Heart right ventricle (tissue), 16 donors: ENCODE measurements around the gene TMEM238. TPM values are rescaled to one million over a fixed set of nuclear protein-coding genes. Genes with fewer than 3 reads are reported as not detected.
A peak's percentile ranks its signal among the peaks of the same experiment; 100 is the strongest.

Experiments used
- ATAC-seq, 8 donors: fragments of 200-7000 bp; cut with Tn5 transposase; one replicate each; pipeline ENCODE4 v1.9.1; 2020; ENCODE audit warnings: mild to moderate bottlenecking in 8 of 8, moderate library complexity in 8 of 8, moderate number of reproducible peaks in 1 of 8
- DNase-seq, 2 donors: peaks; one replicate each; pipeline ENCODE4 v3.0.0-alpha.2; 2020
- H3K27ac ChIP-seq, 10 donors: fragments of 200-600 bp; sonication (generic) in 2 of 10; one replicate each; pipeline versions ENCODE4 v1.5.0 to v1.8.0; 2020 to 2022; ENCODE audit warnings: mild to moderate bottlenecking in 3 of 10
- H3K27me3 ChIP-seq, 7 donors: fragments of 200-600 bp; one replicate each; pipeline ENCODE4 v1.8.0; 2021 to 2022; ENCODE audit warnings: mild to moderate bottlenecking in 2 of 7
- H3K36me3 ChIP-seq, 9 donors: fragments of 200-600 bp; sonication (generic) in 1 of 9; one replicate each; pipeline versions ENCODE4 v1.5.0 to v1.8.0; 2020 to 2022; ENCODE audit warnings: mild to moderate bottlenecking in 2 of 9
- H3K4me1 ChIP-seq, 9 donors: fragments of 200-600 bp; sonication (generic) in 1 of 9; one replicate each; pipeline versions ENCODE4 v1.5.0 to v1.8.0; 2020 to 2022; ENCODE audit warnings: mild to moderate bottlenecking in 4 of 9
- H3K4me3 ChIP-seq, 10 donors: fragments of 200-600 bp; sonication (generic) in 2 of 10; one replicate each; pipeline versions ENCODE4 v1.5.0 to v1.8.0; 2020 to 2022; ENCODE audit warnings: mild to moderate bottlenecking in 7 of 10, moderate library complexity in 2 of 10
- H3K9me3 ChIP-seq, 11 donors: fragments of 200-600 bp in 10 of 11; sonication (generic) in 2 of 11; one replicate each; pipeline versions ENCODE4 v1.5.0 to v1.8.0; 2013 to 2022; ENCODE audit warnings: mild to moderate bottlenecking in 2 of 11, control low read depth in 1 of 11, moderate library complexity in 1 of 11
- WGBS, 2 donors: extraction: QIAGEN DNeasy Blood & Tissue Kit; methylation state at CpG; one replicate each; pipeline ENCODE4 v1.1.7; 2013; ENCODE audit warnings: inconsistent platforms in 1 of 2; 5-methylcytosine and 5-hydroxymethylcytosine counted together
- intact Hi-C, 10 donors: fragments of 100-400 bp; cut with DNase I; formaldehyde crosslinking; loops; one replicate each; pipeline versions ENCODE4 v1.11.1 to v1.14.2; 2022
- polyA plus RNA-seq, 2 donors: library from polyadenylated mRNA; stranded (reverse); fragments of 200-250 nt; gene quantifications; one replicate each; pipeline ENCODE4 v1.2.3, GENCODE V29; 2013
- total RNA-seq, 10 donors: library from RNA; stranded (reverse); fragmentation: NEBNext Ultra II Directional in 3 of 10; extraction: Animal tissue kit (Norgen Biotek cat#: 25700) in 3 of 10; gene quantifications; one replicate each; pipeline versions ENCODE4 v1.2.1 to v1.2.4, GENCODE V29; 2021 to 2023
- TF ChIP-seq, protein P1 (sequence below), 9 donors: fragments of 200-600 bp; sonication (generic) in 2 of 9; IDR thresholded peaks; one replicate each; pipeline versions ENCODE4 v1.5.0 to v1.8.0; 2021 to 2022; ENCODE audit warnings: antibody characterized with exemption in 9 of 9, mild to moderate bottlenecking in 5 of 9, moderate library complexity in 1 of 9
- donor health status: Arrhythmogenic right ventricular cardiomyopathy.
- donor health status: ischemic (EF 13 %, LVEDD 7.1; RV severe dilation, severe dysfunction).
- donor health status: healthy with polysubstance abuse.
- donor health status: DM: no; HTN: yes; CAD: no.
- donor health status: DM: no; HTN: no; CAD: no.
- donor health status: ischemic (EF 25% LVEDD 6.9; RV normal size, moderate dysfunction).
- donor health status: ischemic (EF 25% LVEDD 5.7; RV mildly dilated, moderate dysfunction).
- donor health status: healthy.
- donor health status: DM: yes; HTN: yes; CAD: no.
- donor health status: Ischemic cardiomyopathy.
- donor health status: ischemic (EF 35%, LVEDD 5.7; RV mildly dilated, moderate dysfunction).
- donor health status: nonischemic (EF 11% LVEDD 7.7; RV severe dilation, severe dysfunction).
- donor health status: DM: yes; HTN: yes; CAD: no.
- donor health status: PGD.
- donor health status: ischemic (EF 29% LVEDD 5.4; RV normal size, mild dysfunction).
- donor health status: nonischemic (EF 23%, LVEDD 6.1; RV moderate dilation, normal function).

The TMEM238 gene
- total and polyA plus RNA-seq, 12 donors = 0.06 to 1.3 (median 0.39) TPM; not detected in 3

- Histone ChIP-seq H3K36me3 (no peaks in the 10 kb centered on the region), H3K4me3 (peak overlapping the region in 8 of 10 donors; percentile 24 to 52 (median 42)), H3K4me1 (peaks cover 0 to 18% (median 15%) of the 10 kb centered on the region in 9 donors), H3K9me3 (no peaks in the 10 kb centered on the region), H3K27me3 (peaks cover 18 to 73% (median 66%) of the 10 kb centered on the region in 7 donors), H3K27ac (no peak overlapping the region)
- TF ChIP-seq, protein P1, sequence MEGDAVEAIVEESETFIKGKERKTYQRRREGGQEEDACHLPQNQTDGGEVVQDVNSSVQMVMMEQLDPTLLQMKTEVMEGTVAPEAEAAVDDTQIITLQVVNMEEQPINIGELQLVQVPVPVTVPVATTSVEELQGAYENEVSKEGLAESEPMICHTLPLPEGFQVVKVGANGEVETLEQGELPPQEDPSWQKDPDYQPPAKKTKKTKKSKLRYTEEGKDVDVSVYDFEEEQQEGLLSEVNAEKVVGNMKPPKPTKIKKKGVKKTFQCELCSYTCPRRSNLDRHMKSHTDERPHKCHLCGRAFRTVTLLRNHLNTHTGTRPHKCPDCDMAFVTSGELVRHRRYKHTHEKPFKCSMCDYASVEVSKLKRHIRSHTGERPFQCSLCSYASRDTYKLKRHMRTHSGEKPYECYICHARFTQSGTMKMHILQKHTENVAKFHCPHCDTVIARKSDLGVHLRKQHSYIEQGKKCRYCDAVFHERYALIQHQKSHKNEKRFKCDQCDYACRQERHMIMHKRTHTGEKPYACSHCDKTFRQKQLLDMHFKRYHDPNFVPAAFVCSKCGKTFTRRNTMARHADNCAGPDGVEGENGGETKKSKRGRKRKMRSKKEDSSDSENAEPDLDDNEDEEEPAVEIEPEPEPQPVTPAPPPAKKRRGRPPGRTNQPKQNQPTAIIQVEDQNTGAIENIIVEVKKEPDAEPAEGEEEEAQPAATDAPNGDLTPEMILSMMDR (IDR thresholded peaks at IDR 0.05) = no peak
- peak; percentile 39 to 89 (median 78) for ATAC-seq
- DNase-seq = peak in 1 of 2 donors; percentile 61
- 2% methylated on average over 71 to 72 of the region's 72 CpGs for WGBS, 2 donors
- intact Hi-C loops = no loop called here
Observed at GRCh38 chr19:55353803-55354697, 30.0 kb downstream of the TMEM238 start.

DNA sequence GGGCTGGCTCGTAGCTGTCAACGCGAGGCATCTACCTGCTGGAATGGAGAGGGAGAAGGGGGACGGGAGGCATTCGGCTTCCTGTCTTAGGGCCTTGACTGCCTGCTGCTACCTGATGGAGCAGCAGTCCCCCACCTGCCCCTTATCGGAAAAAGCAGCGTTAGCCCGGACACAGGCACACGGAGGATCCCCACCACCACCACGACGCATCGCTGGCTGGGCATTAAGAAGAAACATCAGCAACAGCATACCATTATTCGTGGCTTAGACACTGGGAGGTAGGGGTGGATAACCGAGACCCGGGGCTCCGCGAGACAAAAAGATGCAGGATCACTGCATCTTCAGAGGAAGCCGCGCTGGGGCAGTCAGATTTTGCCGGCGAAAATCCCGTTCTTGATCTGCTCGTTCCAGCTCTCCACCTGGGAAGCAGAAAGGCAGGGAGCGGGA is 30.7 kb downstream of the TMEM238 start:
- TF ChIP-seq, protein P1 (IDR thresholded peaks at IDR 0.05) = no peak
- no peaks in the 10 kb centered on the region for H3K9me3 ChIP-seq
- H3K4me1 ChIP-seq = peaks cover 0 to 18% (median 15%) of the 10 kb centered on the region in 9 donors
- no peak for ATAC-seq
- H3K36me3 ChIP-seq = no peaks in the 10 kb centered on the region
- H3K27ac ChIP-seq = no peak overlapping the region
- 3 to 5% methylated on average over 24 of the region's 24 CpGs for WGBS, 2 donors
- H3K4me3 ChIP-seq = peak overlapping the region in 8 of 10 donors; percentile 24 to 52 (median 42)
- H3K27me3 ChIP-seq = peaks cover 18 to 70% (median 66%) of the 10 kb centered on the region in 7 donors
- no peak for DNase-seq
- intact Hi-C loops = no loop called here

DNA sequence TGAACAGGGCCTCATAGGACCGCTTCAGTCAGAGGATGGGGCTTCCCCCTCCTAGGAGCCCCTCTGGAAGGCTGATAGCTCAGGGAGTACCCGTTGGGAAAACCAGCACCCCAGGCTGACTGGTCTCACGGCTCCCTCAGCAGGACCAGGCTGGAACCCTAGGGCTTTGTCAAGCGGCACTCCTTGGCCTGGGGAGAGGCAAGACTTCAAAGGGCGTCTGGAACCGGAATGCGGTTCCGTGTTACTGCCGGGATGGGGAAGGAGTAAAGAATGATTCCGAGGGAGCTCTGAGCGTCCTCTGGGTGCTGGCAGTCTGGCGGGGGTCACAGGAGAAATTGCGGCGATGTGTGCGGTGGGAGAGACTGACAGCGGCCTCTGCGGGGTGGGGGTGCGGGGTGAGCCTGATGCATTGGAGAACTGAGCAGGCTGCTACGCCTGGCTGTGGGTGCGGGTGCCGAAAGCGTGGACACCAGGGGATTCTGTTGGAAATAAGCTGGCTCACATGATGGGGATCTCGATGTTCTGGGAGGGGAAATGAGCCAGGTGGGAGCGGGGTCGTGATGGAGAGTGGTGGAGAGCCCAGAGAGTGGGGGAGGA is 31.4 kb downstream of the TMEM238 start:
- H3K4me1 ChIP-seq = peaks cover 0 to 22% (median 15%) of the 10 kb centered on the region in 9 donors
- TF ChIP-seq, protein P1 (IDR thresholded peaks at IDR 0.05) = no peak
- intact Hi-C loops = no loop called here
- peaks cover 18 to 70% (median 66%) of the 10 kb centered on the region in 7 donors for H3K27me3 ChIP-seq
- H3K36me3 ChIP-seq = peaks cover 0 to 1% (median 0%) of the 10 kb centered on the region in 9 donors
- DNase-seq = no peak
- no peaks in the 10 kb centered on the region for H3K9me3 ChIP-seq
- no peak for ATAC-seq
- 62 to 63% methylated on average over 25 of the region's 25 CpGs for WGBS, 2 donors
- no peak overlapping the region for H3K27ac ChIP-seq
- no peak overlapping the region for H3K4me3 ChIP-seq

DNA sequence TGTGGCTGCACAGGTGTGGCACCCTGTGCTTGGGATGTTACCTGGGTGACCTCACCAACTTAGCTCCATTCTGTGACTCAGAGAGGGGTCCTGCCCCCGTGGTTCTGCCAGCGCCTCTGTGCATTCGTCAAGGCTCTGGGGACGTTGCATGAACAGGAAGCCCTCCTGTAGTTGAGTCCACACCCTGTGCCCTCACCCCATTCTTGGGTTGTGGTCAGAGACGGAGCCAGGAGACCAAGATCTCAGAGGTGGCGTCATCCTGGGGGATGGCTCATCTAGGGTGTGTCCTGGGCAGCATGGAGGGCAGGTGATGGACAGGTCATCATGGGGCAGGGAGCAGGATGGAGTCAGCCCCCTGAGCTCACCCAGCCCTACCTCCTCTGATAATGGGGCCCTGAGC is 32.1 kb downstream of the TMEM238 start:
- TF ChIP-seq, protein P1 (IDR thresholded peaks at IDR 0.05) = no peak
- 68 to 75% methylated on average over 6 of the region's 6 CpGs for WGBS, 2 donors
- Histone ChIP-seq H3K4me3 (no peak overlapping the region), H3K27me3 (peaks cover 18 to 66% (median 62%) of the 10 kb centered on the region in 7 donors), H3K27ac (no peak overlapping the region), H3K9me3 (no peaks in the 10 kb centered on the region), H3K36me3 (peaks cover 0 to 7% (median under 1%) of the 10 kb centered on the region in 9 donors), H3K4me1 (peaks cover 0 to 22% (median 15%) of the 10 kb centered on the region in 9 donors)
- intact Hi-C loops = no loop called here
- DNase-seq (no peak), ATAC-seq (no peak)
